Subcutaneous adipose tissue (tissue), 4 donors: ENCODE results near the gene RPS19BP1. TPM values are rescaled to one million over a fixed set of nuclear protein-coding genes. Genes with fewer than 3 reads are reported as not detected.

ENCODE experiments used
- total RNA-seq, 4 donors: library from RNA; depleted of rRNA; stranded (reverse); fragments of >200 nt; gene quantifications; one replicate each; pipeline ENCODE4 v1.1.0, GENCODE V29; 2016
- TF ChIP-seq, protein P1 (sequence below): fragments of 450-650 bp; IDR thresholded peaks from one replicate; pipeline ENCODE4 v1.5.1; 2016; ENCODE audit warnings: low read depth, mild to moderate bottlenecking, control low read depth, antibody characterized with exemption, moderate library complexity

The RPS19BP1 gene
- total RNA-seq, 4 donors from 2014 or later, result 107 to 229 (median 159) TPM

- TF ChIP-seq, protein P1, sequence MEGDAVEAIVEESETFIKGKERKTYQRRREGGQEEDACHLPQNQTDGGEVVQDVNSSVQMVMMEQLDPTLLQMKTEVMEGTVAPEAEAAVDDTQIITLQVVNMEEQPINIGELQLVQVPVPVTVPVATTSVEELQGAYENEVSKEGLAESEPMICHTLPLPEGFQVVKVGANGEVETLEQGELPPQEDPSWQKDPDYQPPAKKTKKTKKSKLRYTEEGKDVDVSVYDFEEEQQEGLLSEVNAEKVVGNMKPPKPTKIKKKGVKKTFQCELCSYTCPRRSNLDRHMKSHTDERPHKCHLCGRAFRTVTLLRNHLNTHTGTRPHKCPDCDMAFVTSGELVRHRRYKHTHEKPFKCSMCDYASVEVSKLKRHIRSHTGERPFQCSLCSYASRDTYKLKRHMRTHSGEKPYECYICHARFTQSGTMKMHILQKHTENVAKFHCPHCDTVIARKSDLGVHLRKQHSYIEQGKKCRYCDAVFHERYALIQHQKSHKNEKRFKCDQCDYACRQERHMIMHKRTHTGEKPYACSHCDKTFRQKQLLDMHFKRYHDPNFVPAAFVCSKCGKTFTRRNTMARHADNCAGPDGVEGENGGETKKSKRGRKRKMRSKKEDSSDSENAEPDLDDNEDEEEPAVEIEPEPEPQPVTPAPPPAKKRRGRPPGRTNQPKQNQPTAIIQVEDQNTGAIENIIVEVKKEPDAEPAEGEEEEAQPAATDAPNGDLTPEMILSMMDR, result no peak
Measured at GRCh38 chr22:39519681-39520225, 12.8 kb downstream of the RPS19BP1 start.

DNA sequence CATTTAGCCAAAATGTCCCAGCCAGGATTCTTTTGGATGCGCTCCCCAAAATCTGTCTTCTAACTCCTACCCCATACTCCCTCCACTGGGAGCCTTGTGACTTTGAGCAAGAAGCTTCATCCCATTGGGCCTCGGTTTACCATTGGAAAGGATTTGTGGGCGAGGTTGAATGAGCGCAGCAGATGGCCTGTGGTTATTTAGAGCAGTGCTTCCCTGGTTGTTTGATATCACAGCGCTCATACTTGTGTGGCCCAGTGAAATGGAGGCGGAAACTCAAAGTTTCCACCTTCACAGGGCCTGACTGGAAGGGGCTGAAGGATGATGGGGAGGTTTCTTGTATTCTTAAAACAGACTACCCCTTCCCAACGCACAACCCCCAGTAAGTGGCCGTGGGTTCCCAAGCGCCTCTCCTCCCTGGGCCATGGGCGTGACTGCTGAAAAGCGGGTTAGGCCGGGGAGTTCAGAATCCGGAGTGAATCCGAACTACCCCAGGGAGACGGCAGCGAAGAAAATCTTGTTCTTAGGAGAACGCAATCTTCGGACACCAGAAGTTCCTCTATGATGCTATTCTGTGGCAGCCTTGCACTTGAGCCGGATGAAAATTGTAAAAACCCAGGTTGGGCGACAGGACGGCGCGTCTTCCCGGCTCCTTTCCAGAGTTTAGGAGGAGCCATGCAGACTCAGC, 13.4 kb downstream of the RPS19BP1 start:
- TF ChIP-seq, protein P1, result no peak

GRCh38 chr22:39518144-39518786, 14.3 kb downstream of the RPS19BP1 start:
- TF ChIP-seq, protein P1, result no peak

- TF ChIP-seq, protein P1, result no peak
Measured at GRCh38 chr22:39517470-39517869, 15.1 kb downstream of the RPS19BP1 start.

DNA sequence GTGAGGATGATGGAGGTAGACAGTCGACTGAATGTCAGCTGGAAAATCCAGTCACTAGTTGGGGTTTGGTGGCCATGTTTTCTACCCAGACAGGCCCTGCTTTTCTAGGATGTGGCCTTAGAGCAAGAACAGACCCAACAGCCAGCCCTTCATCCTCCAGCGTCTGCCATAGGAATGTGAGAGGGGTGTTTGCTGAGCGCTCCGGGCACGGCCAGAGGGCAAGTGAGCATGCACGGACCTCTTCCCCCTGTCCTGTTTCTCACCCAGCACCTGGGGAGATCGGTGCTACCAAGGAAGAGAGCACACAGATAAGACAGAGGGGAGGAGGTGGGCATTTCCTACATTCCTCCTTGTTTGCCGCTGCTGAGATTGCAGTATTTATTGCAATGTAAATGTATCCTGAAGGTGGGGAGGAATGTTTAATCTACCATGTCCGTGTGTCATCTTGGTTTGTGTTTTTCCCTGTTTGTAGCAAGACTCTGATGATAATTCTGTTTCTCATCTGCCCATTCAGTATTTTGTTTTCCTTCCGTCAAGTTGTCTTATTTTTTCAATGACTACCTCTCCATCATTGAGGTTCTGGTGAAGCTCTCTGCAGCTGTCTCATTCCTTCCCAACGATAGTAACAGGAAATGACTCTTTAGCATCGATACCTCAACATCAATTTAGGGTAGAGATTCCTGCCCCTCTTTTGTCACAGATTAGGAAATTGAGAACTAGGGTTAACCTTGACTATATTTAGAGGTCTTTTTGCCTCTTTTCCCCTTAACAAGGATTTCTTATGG, 17.1 kb downstream of the RPS19BP1 start:
- TF ChIP-seq, protein P1, result no peak

DNA sequence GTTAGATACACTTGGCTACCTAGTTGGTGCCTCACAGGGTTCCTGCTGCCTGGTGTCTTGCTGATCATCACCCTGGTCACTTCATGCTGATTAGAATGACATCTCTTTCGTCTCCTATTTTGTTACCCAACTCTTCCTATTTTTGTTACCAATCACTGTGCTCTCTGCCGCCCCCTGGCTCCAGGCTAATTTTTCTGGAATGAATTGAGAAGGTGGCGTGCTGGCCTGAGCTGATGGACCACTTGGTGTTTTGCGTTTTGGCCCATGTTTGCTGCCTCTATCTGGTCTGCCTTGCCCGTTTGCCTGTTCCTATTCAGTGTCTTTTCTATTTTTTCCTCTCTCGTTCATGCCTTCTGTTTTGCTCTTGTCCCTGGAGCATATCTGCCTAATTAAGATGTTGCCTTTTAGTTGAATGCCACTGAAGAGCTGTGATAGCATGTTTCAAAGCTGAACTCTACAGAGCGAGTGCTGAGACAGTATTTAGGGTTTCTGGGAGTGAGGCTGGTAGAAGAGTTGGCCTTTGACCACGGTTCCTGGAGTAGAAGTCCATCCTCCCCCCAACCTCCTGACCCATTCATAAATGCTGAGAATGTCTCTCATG, 18.1 kb downstream of the RPS19BP1 start:
- TF ChIP-seq, protein P1, result no peak
